Keratinocyte (primary cell): Measurements from ENCODE around the gene FA2H. TPM values are rescaled to one million over a fixed set of nuclear protein-coding genes. Genes with fewer than 3 reads are reported as not detected.

Source experiments
- DNase-seq: peaks from one replicate; pipeline ENCODE4 v3.0.0-alpha.2; 2011; ENCODE audit warnings: low read depth, missing footprints, low spot score
- FAIRE-seq: peaks from 2 replicates; lab custom pipeline; 2011; peaks lifted over from hg19 to GRCh38; lab: Jason Lieb, UNC
- H2AFZ ChIP-seq: 2 replicates; pipeline ENCODE4 v1.6.0; 2012; ENCODE audit warnings: low read length, control low read depth, inconsistent platforms; ENCODE audit not compliant: control insufficient read depth
- H3K27ac ChIP-seq: 2 replicates; pipeline ENCODE4 v1.5.1; 2011; ENCODE audit warnings: low read length; ENCODE audit not compliant: control insufficient read depth, insufficient read depth
- H3K27me3 ChIP-seq: 3 replicates; pipeline ENCODE4 v1.6.0; 2011; ENCODE audit warnings: low read length; ENCODE audit not compliant: control insufficient read depth, insufficient read depth; ENCODE audit errors: extremely low read depth
- H3K36me3 ChIP-seq, 2 experiments: 2 replicates in 1 of 2; 3 replicates in 1 of 2; pipeline ENCODE4 v1.5.1; 2011; ENCODE audit warnings: low read length in 2 of 2, mild to moderate bottlenecking in 1 of 2; ENCODE audit not compliant: control insufficient read depth in 2 of 2, insufficient read depth in 2 of 2; ENCODE audit errors: extremely low read depth in 1 of 2
- H3K4me1 ChIP-seq: 3 replicates; pipeline ENCODE4 v1.5.1; 2011; ENCODE audit warnings: low read length; ENCODE audit not compliant: control insufficient read depth, insufficient read depth; ENCODE audit errors: extremely low read depth
- H3K4me2 ChIP-seq: 3 replicates; pipeline ENCODE4 v1.6.0; 2011; ENCODE audit warnings: low read depth, low read length; ENCODE audit not compliant: control insufficient read depth, insufficient read depth; ENCODE audit errors: extremely low read depth
- H3K4me3 ChIP-seq, 3 experiments: fragments of 200-600 bp in 1 of 3; sonication (generic) in 1 of 3; 2 replicates in 2 of 3; 3 replicates in 1 of 3; pipeline ENCODE4 v1.5.1; 2011 to 2016; ENCODE audit warnings: low read length in 3 of 3, mild to moderate bottlenecking in 3 of 3, control low read depth in 2 of 3, inconsistent platforms in 1 of 3, low read depth in 1 of 3, mixed read lengths in 1 of 3, mixed run types in 1 of 3, moderate library complexity in 1 of 3; ENCODE audit not compliant: control insufficient read depth in 2 of 3, insufficient read depth in 2 of 3; ENCODE audit errors: extremely low read depth in 1 of 3
- H3K79me2 ChIP-seq: 2 replicates; pipeline ENCODE4 v1.6.0; 2012; ENCODE audit warnings: low read length; ENCODE audit not compliant: control insufficient read depth, insufficient read depth
- H3K9ac ChIP-seq: 3 replicates; pipeline ENCODE4 v1.6.0; 2011; ENCODE audit warnings: low read length; ENCODE audit not compliant: control insufficient read depth, insufficient read depth; ENCODE audit errors: extremely low read depth
- H3K9me1 ChIP-seq: 3 replicates; pipeline ENCODE4 v1.6.0; 2011; ENCODE audit warnings: low read length; ENCODE audit not compliant: control insufficient read depth, insufficient read depth; ENCODE audit errors: extremely low read depth
- H3K9me3 ChIP-seq: 2 replicates; pipeline ENCODE4 v1.5.1; 2012; ENCODE audit warnings: low read depth, low read length; ENCODE audit not compliant: control insufficient read depth
- H4K20me1 ChIP-seq: 3 replicates; pipeline ENCODE4 v1.6.0; 2011; ENCODE audit warnings: low read length; ENCODE audit not compliant: control insufficient read depth, insufficient read depth; ENCODE audit errors: extremely low read depth
- EZH2 ChIP-seq: IDR thresholded peaks from one replicate; pipeline ENCODE4 v1.6.1; 2012; ENCODE audit warnings: inconsistent platforms, mild to moderate bottlenecking, low read length, moderate library complexity
- dilution Hi-C: fragments of 300-500 bp; cut with MboI; formaldehyde crosslinking; loops from one replicate; pipeline ENCODE4 v1.7.0; 2020; ENCODE audit warnings: low sequenced_read_pairs; ENCODE audit not compliant: extremely low pct_ligation_motif_present
- polyA plus RNA-seq, 5 experiments: library from polyadenylated mRNA; depleted of rRNA in 3 of 5; stranded (reverse) in 3 of 5; stranded (forward) in 1 of 5; unstranded in 1 of 5; fragments of >200 nt; gene quantifications; 1 replicate in 1 of 5; 2 replicates in 3 of 5; 3 replicates in 1 of 5; pipeline versions ENCODE4 v1.2.1 to v1.2.3, GENCODE V29; 2011 to 2012; ENCODE audit warnings: missing spikeins in 2 of 5, low read depth in 1 of 5, low replicate concordance in 1 of 5
- TF ChIP-seq, protein P1 (sequence below), 3 experiments: IDR thresholded peaks in 1 of 3; conservative IDR thresholded peaks in 1 of 3; optimal IDR thresholded peaks in 1 of 3; 2 replicates in 2 of 3; 3 replicates in 1 of 3; pipeline versions ENCODE3 to v1.5.1; 2011; ENCODE audit warnings: low read length in 3 of 3, mild to moderate bottlenecking in 3 of 3, moderate library complexity in 2 of 3, control low read depth in 1 of 3, inconsistent platforms in 1 of 3; ENCODE audit not compliant: insufficient read depth in 2 of 3; ENCODE audit errors: extremely low read depth in 1 of 3

FA2H gene
- polyA plus RNA-seq, 1 donor (not counting 4 experiments of a cell fraction or from before 2014, with no cell fraction given), result 0.16 TPM

GRCh38 chr16:74731853-74732477, 42.7 kb downstream of the FA2H start:
- H3K9ac ChIP-seq, result no peak overlapping the region
- H4K20me1 ChIP-seq, result no peaks in the 10 kb centered on the region
- peaks cover under 1% of the 10 kb centered on the region for H3K9me3 ChIP-seq
- H3K79me2 ChIP-seq, result no peaks in the 10 kb centered on the region
- H3K27me3 ChIP-seq, result no peaks in the 10 kb centered on the region
- no peaks in the 10 kb centered on the region for H3K9me1 ChIP-seq
- H3K27ac ChIP-seq, result no peak overlapping the region
- no peak for FAIRE-seq
- no peak overlapping the region for H3K4me3 ChIP-seq
- dilution Hi-C loops, result no loop called here
- no peak for DNase-seq
- peaks cover 26% of the 10 kb centered on the region for H3K4me1 ChIP-seq
- H3K36me3 ChIP-seq, result no peaks in the 10 kb centered on the region
- no peak overlapping the region for H3K4me2 ChIP-seq
- no peak overlapping the region for H2AFZ ChIP-seq
- TF ChIP-seq EZH2, result no peak
- TF ChIP-seq, protein P1, sequence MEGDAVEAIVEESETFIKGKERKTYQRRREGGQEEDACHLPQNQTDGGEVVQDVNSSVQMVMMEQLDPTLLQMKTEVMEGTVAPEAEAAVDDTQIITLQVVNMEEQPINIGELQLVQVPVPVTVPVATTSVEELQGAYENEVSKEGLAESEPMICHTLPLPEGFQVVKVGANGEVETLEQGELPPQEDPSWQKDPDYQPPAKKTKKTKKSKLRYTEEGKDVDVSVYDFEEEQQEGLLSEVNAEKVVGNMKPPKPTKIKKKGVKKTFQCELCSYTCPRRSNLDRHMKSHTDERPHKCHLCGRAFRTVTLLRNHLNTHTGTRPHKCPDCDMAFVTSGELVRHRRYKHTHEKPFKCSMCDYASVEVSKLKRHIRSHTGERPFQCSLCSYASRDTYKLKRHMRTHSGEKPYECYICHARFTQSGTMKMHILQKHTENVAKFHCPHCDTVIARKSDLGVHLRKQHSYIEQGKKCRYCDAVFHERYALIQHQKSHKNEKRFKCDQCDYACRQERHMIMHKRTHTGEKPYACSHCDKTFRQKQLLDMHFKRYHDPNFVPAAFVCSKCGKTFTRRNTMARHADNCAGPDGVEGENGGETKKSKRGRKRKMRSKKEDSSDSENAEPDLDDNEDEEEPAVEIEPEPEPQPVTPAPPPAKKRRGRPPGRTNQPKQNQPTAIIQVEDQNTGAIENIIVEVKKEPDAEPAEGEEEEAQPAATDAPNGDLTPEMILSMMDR (optimal IDR thresholded peaks at IDR 0.05 in 1 of 3, IDR thresholded peaks at IDR 0.05 in 1 of 3, conservative IDR thresholded peaks at IDR 0.05 in 1 of 3; ENCODE audit: extremely low read depth in 1 of 3, insufficient read depth in 2 of 3, low read length in 3 of 3), result no peak

DNA sequence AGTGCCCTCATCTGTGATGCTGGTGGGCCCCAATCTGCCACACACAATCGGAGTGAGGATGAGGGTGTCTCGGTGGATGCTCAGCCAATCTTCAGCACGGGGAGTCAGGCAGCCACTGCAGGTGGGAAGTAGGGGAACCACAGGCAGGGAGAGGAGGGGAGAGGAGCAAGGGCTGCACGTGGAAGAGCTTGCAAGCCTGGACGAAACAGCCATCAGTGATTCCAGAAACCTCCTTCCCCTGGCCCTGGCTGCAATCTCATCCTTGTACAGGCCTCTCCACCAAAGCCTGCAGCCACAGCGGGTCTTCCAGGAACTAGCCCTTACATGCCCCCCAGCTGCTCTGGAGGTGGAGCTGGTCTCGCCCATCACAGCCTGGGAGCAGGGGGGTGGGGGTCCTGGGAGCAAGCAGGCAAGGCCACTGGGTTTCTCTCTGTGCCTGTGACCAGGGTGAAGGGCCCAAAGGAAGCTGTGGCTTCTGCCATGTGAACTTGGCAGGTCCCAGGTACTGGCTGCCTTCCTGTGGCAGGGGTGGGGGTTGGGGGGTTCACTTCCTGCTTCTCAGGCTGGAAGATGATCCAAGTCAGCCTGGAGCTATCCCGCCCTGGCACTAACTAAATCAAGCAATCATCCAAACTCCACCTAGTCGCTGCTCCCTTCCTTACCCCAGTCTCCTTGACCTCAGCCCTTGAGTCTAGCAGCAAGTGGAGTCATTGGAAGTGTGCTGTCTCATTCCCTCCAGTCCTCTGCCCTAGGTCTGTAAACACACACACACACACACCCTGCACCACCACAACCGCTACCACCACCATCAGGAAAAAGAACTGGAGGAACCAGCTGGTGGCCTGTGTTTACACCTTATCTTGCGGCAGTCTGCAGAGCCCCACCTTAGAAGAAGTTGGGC, 44.6 kb downstream of the FA2H start:
- Histone ChIP-seq H3K9me1 (no peaks in the 10 kb centered on the region), H3K36me3 (no peaks in the 10 kb centered on the region), H2AFZ (peak overlapping the region; percentile 83), H3K79me2 (no peaks in the 10 kb centered on the region), H4K20me1 (no peaks in the 10 kb centered on the region), H3K9ac (peak overlapping the region; percentile 3), H3K27me3 (no peaks in the 10 kb centered on the region), H3K4me3 (peak overlapping the region in 1 of 3 experiments; percentile 30), H3K9me3 (peaks cover 2% of the 10 kb centered on the region), H3K27ac (peak overlapping the region; percentile 49), H3K4me2 (peak overlapping the region; percentile 60), H3K4me1 (peaks cover 18% of the 10 kb centered on the region)
- dilution Hi-C loops, result no loop called here
- TF ChIP-seq, protein P1 (optimal IDR thresholded peaks at IDR 0.05 in 1 of 3, IDR thresholded peaks at IDR 0.05 in 1 of 3, conservative IDR thresholded peaks at IDR 0.05 in 1 of 3; ENCODE audit: extremely low read depth in 1 of 3, insufficient read depth in 2 of 3, low read length in 3 of 3), result no peak
- no peak for TF ChIP-seq EZH2
- no peak for DNase-seq
- peak; percentile 81 for FAIRE-seq
